IPS-NIHi11 (cell line): ENCODE results near the gene RARA.
"Not testable (repeated sequence)": the region's sequence is repeated elsewhere in the genome, so short reads cannot be mapped to it uniquely, and the experiment has no call there.

Experiments
- DNase-seq: peaks from one replicate; pipeline ENCODE4 v3.0.0; 2012; ENCODE audit warnings: mixed read lengths, low spot score

The RARA gene

DNA sequence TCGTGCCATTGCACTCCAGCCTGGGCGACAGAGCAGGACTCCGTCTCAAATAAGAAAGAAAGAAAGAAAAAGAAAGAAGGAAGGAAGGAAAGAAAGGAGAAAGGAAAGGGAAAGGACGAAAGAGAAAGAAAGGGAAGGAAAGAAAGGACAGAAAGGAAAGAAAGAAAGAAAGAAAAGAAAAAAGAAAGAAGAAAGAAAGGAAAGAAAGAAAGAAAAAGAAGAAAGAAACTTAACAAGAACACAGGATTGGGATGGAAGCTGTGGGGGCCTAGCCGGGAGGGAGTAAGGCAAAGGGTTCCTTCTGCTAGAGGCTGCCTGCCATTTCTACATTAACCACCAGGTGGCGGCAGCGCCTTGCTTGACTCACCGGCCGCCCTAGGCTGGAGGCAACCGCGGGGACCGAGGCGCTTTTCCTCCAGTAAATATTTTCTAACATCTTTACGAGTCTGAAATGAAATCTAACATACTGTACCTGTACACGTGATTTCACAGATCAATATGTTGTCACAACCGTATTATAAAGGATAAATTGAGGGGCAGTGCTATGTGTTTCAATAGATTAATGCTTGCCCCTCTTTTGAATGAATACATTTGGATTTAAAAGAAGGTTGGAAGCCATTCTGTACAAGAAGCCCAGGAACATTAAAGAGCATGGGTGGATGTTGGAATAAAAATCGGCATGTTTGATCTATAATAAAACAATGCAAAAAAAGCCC lies 49.5 kb downstream of the RARA start:
- DNase-seq = peak; percentile 92

DNA sequence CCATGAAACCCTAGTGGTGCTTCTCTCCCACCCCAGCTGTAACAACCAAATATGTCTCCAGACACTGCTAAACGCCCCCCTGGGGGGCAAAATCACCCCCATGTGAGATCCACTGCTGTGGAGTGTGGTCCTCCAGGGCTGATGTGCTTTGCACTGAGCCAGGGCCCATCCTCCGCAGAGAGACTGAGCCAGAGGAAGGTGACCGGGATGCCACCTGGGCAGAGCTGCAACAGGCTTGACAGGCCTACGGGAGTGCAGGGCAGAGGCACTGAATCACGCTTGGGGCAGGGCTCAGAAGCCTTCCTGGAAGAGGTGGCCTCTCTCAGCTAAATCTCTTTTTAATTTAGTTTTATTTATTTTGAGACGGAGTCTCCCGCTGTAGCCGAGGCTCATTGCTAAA lies 51.1 kb downstream of the RARA start:
- DNase-seq = no peak

DNA sequence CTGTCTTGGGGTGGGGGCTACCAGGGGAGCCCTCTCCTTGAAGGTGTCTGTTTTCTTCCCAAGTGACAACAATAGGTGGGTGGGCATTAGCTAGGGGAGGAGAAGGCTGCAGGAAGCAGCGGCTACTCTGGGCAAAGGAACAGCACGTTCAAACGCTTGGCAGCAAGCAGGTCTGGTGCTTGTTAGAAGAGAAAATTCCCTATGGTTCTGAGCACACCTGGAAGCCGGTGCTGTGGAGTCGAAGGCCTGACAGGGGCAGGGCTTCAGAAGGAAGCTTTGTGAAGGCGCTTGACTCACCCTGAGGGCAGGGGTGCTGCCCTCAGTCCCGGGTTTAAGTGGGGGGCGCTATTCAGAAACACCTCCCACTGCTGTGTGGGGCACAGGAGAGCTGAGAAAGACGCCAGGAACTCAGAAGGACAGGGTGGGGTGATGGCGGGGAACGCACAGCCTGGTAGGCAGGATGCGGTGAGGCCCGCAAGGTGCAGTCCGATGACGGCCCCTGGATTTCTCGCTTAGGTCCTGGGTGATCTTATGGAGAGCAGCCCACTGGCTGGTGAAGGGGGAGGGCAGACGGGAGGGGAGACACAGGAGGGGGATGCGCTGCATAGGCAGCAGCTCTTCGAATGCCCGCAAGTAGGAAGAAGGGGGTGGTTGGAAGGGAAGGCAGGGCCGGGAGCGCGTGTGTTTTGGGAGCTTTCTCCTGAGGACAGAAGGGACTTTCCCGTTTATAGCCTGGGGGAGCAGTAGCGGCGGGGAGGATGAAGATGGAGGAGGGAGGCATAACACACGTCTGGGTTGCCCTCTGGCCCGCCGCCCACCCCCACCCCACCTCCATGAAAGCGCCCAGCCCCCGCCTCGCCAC lies 52.3 kb downstream of the RARA start:
- no peak for DNase-seq

DNA sequence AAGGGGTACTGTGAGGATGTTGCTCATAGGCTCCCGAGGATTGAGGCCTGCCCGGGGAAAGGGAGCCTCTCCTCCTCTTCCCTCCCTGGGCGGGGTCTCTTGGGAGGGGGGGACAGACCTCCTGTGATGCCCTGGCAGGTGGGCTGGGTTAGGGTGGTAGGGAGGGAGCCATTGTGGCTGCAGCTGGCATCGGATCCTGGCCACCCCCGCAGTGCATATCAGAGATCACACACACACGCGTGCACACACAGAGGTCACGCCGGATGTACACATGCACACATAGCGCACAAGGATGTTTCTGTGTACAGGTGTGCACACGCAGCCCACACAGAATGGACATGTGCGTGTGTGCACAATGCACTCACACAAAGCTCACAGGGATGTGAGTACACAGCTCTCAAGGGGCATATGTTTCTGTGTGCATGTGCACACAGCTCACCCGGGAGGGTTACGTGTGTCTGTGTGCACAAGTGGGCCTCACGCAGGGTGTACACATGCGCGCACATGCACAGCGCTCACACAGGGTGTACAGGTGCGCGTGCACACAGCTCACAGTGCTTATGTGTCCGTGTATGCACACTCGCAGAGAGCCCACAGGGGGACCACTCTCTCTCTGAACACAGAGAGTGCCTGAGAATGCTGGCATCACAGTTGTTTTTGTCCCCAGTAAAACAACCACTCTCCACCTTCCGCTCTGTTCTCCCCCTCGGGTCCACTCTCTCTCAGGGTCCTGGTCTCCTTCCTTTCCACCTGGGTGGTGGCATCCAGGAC lies 53.1 kb downstream of the RARA start:
- DNase-seq = no peak

DNA sequence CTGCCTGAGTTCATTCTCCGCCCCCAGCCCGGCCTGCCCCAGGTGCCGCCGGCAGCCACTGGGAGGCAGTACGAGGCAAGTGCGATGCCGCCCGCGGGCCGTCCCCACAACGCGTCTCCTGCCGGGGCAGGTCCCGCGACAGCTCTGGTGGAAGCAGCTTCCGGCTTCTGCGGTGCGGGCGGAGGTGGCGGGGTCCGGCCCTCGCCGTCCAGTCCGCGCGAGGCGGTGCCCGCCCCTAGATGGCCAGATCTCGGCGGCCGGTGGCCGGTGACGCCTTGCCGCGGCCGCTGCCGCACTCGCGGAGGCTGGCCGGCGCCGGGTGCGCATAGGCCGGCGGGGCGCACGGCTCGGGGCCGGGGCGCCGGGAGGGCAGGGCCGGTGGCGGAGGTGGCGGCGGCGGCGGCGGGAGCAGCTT lies 53.7 kb downstream of the RARA start:
- DNase-seq = peak; percentile 92

DNA sequence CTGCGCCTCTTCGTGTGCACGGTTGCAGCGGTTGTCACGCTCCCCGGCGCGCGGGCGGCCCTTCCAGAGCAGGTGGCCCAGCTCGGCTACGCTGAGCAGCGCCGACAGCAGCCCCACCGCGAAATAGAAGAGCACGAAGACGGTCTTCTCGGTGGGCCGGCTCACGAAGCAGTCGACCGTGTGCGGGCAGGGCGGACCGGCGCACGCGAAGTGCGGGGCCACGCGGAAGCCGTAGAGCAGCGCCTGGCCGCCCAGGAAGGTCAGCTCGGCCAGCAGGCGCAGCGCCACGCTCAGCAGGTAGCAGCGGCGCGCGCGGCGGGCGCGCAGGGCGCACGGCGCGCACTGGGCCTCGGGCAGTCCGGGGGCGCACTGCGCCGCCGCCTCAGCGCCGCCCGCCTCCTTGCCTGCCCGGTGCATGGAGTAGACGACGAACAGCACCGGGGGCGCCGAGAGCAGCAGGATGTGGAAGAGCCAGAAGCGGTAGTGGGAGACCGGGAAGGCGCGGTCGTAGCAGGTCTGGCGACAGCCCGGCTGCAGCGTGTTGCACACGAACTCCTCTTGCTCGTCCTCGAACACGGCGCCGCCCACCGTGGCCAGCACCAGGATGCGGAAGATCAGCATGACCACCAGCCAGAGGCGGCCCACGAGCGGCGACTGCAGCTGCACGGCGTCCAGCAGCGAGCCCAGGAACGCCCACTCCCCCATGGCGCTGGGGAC lies 54.3 kb downstream of the RARA start:
- DNase-seq = no peak

GRCh38 chr17:40364121-40364861 lies 55.3 kb downstream of the RARA start, which contains the start of gene GJD3:
GJD3 (minus strand) TSS chr17:40364737; CDS start chr17:40363815, 922 bp downstream.
- peak; percentile 67 for DNase-seq

DNA sequence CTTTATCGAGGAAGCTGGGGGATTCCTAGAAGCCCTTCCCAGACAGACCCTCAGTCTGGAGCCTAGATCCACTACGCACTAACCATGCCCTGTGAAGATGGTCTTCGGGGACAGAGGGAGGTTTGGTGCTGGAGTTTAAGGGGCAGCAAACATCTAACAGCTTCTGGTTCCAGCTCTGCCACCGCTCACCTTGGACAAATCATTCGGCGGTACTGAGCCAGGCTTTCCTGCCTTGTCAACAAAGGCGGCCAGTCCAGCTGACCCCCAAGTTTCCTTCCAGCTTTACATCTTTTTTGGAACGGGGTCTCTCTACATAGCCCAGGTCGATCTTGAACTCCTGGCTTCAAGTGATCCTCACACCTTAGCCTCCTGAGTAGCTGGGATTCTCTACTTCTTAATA lies 55.9 kb downstream of the RARA start:
- no peak for DNase-seq

DNA sequence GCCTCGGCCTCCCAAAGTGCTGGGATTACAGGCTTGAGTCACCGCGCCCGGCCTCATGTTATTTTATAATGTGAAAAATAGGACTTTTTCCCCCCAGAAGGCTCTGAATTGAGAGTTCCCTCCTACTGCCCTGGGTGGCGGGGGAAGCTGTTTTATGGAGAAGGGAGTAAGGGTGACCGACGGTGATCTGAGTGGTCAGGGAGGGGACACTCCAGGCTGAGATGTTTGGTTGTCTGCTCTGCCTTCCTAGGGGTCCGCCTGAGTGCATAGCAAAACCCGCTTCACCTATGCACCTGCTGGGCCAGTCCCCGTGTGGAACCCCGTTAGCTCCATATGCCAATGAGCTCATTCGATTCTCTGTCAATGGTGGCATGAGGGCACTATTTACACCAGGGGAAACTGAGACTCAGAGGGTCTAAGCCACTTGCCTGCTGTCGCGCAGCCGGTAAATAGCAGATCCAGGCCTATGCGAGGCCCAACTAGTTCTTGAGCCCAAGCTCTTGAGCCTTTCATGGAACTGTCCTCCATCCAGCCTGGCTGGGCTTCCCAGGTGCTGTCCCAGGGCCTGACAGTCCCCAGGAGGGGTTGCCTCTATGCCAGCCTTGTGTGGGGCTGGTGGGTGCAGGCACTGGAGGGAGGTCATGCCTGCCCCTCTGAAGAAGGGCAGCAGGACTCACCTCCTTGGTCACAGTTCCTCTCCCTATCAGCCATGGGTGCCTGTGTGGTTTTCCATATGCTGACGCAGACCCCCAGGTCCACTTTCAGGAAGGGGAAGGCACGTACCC lies 57.3 kb downstream of the RARA start:
- no peak for DNase-seq

GRCh38 chr17:40366861-40367518 lies 58.0 kb downstream of the RARA start:
- DNase-seq = no peak

GRCh38 chr17:40367728-40368127 lies 58.7 kb downstream of the RARA start:
- not testable (repeated sequence) for DNase-seq

- no peak for DNase-seq
Measured at GRCh38 chr17:40369923-40370322, 60.9 kb downstream of the RARA start.

DNA sequence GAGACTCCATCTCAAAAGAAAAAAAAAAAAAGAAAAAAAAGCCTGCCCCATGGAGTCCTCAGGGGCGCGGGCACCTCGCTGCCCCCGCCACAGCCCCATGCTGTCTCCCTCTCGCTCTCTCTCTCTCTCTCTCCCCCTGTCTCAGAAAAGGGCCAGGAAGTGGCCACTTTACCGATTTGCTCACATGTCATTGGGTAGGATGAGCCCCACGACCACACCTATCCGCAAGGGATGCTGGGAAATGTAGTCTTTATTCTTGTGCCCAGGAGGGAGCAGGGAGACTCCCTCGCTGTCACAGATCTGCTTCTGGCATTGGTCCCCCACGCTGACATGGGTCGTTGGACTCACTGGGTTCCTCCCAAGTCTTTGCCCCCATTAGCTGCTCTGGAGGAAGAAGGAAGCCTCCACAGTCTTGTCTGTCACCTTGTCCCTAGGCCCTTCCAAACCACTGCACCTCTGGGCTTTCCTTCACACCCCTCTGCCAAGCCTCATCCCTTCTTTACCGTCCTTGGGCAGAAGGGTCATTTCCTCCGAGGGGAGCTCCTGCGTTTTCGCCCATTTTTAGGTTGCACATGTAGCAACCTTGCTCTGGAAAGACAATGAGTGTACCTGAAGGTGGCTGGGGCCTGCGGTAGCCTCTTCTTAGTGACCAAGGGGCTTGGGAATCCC lies 62.4 kb downstream of the RARA start:
- peak; percentile 67 for DNase-seq

- DNase-seq = no peak
Measured at GRCh38 chr17:40372031-40372430, 63.1 kb downstream of the RARA start.

GRCh38 chr17:40372644-40373043 lies 63.7 kb downstream of the RARA start:
- not testable (repeated sequence) for DNase-seq

GRCh38 chr17:40373324-40373723 lies 64.3 kb downstream of the RARA start:
- DNase-seq = no peak

GRCh38 chr17:40373999-40374398 lies 65.0 kb downstream of the RARA start:
- DNase-seq = no peak

DNA sequence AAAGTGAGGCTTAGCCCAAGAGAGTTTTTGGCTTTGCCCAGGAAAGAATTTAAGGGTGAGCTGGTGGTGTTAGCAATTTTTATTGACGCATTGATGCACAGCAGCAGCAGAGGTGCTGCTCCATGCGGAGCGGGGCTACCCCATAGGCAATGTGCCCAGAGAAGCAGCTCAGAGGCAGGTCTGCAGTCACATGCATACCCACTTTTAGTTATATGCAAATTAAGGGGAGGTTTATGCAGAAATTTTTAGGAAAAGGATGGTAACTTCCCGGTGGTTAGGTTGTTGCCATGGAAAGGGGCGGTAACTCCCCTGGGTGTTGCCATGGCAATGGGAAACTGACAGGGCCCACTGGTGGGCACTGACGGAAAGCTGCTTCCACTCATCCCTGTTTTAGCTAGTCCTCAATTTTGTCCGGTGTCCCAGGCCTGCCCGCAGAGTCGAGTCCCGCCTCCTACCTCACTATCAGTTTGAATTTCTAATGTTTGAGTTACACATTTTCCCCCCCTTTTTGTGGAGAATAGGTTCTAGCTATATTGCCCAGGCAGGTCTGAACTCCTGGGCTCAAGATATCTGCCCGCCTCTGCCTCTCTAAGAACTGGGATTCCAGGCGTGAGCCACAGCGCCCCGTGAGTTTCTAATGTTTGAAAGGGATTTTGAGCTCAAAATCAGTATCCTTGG lies 66.0 kb downstream of the RARA start:
- DNase-seq = no peak

DNA sequence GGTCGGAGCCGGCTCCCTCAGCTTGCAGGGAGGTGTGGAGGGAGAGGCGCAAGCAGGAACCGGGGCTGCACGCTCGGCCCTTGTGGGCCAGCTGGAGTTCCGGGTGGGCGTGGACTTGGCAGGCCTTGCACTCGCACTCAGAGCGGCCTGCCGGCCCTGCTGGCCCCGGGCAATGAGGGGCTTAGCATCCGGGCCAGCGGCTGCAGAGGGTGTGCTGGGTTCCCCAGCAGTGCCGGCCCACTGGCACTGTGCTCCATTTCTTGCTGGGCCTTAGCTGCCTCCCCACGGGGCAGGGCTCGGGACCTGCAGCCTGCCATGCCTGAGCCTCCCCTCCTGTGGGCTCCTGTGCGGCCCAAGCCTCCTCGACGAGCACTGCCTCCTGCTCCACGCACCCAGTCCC lies 66.8 kb downstream of the RARA start:
- not testable (repeated sequence) for DNase-seq
